AG10803 (cell line): Measurements from ENCODE around the gene NPIPA1.
"Not testable (repeated sequence)": the region's sequence is repeated elsewhere in the genome, so short reads cannot be mapped to it uniquely, and the experiment has no call there.

Experiments used
- DNase-seq: peaks from one replicate; pipeline ENCODE4 v3.0.0; 2010; ENCODE audit warnings: low read depth
- H3K4me3 ChIP-seq: 2 replicates; pipeline ENCODE4 v1.5.1; 2011; ENCODE audit warnings: mild to moderate bottlenecking, low read length, control low read depth
- CTCF ChIP-seq: conservative IDR thresholded peaks from 2 replicates; pipeline ENCODE4 v1.5.1; 2011; ENCODE audit warnings: mild to moderate bottlenecking, low read length, control low read depth, inconsistent platforms

The NPIPA1 gene

GRCh38 chr16:14958970-14959369 lies 21.7 kb downstream of the NPIPA1 start:
- TF ChIP-seq CTCF = no peak
- no peak for DNase-seq
- H3K4me3 ChIP-seq = no peak overlapping the region

- no peak for TF ChIP-seq CTCF
- no peak for DNase-seq
These were observed 24.4 kb downstream of the NPIPA1 start for GRCh38 chr16:14961405-14962186.

GRCh38 chr16:14963281-14964173 lies 26.3 kb downstream of the NPIPA1 start:
- no peak for TF ChIP-seq CTCF
- no peak for DNase-seq
- H3K4me3 ChIP-seq = no peak overlapping the region

More at GRCh38 chr16:14961405-14962186, 24.4 kb downstream of the NPIPA1 start:
- H3K4me3 ChIP-seq = no peak overlapping the region

GRCh38 chr16:14965328-14965727 lies 28.1 kb downstream of the NPIPA1 start:
- no peak for DNase-seq
- no peak for TF ChIP-seq CTCF
- no peak overlapping the region for H3K4me3 ChIP-seq

- not testable (repeated sequence) for DNase-seq, H3K4me3 ChIP-seq
These were observed 32.6 kb downstream of the NPIPA1 start for GRCh38 chr16:14969795-14970194.

GRCh38 chr16:14971621-14972228 lies 34.5 kb downstream of the NPIPA1 start:
- DNase-seq, H3K4me3 ChIP-seq: not testable (repeated sequence)

GRCh38 chr16:14973785-14974322 lies 36.6 kb downstream of the NPIPA1 start:
- not testable (repeated sequence) for DNase-seq
- peak overlapping the region; percentile 77; the same call in 1 of the 2 replicates for H3K4me3 ChIP-seq

- not testable (repeated sequence) for DNase-seq
These were observed 37.0 kb downstream of the NPIPA1 start for GRCh38 chr16:14974331-14974655.

GRCh38 chr16:14974656-14975417 lies 37.6 kb downstream of the NPIPA1 start, which contains the start of gene PDXDC1:
Gene PDXDC1, plus strand, starts transcription at chr16:14975026. Its CDS starts 174 bp downstream, at chr16:14975200.
- DNase-seq = peak; percentile 86
- H3K4me3 ChIP-seq = peak within 1 kb of the TSS; percentile 77

More at GRCh38 chr16:14974331-14974655, 37.0 kb downstream of the NPIPA1 start:
- H3K4me3 ChIP-seq = peak overlapping the region; percentile 77

GRCh38 chr16:14975418-14976194 lies 38.4 kb downstream of the NPIPA1 start:
- DNase-seq = not testable (repeated sequence)
- peak overlapping the region; percentile 77 for H3K4me3 ChIP-seq

GRCh38 chr16:14976971-14977736 lies 39.9 kb downstream of the NPIPA1 start:
- not testable (repeated sequence) for H3K4me3 ChIP-seq
- peak; percentile 34 for DNase-seq
